HCT116 (cell line): ENCODE results near the gene LRRC14B. TPM values are rescaled to one million over a fixed set of nuclear protein-coding genes. Genes with fewer than 3 reads are reported as not detected.

Source experiments
- ATAC-seq: fragments of 200-7000 bp; cut with Tn5 transposase; 2 replicates; pipeline ENCODE4 v1.9.1; 2020; ENCODE audit warnings: mild to moderate bottlenecking, moderate library complexity
- BruUV-seq: library from RNA; stranded (reverse); fragments of 400-500 nt; replicated peaks from 2 replicates; lab custom pipeline; 2021; lab: Mats Ljungman, UMichigan
- CTCF ChIA-PET: fragments of 300-600 bp; sonication (Branson Sonifier 250); formaldehyde crosslinking; loops from one replicate; lab custom pipeline; 2021; ENCODE audit warnings: antibody characterized with exemption; lab: Charles Lee
- POLR2A ChIA-PET: fragments of 300-600, 350-600 bp; sonication (Branson Sonifier 250); formaldehyde crosslinking; loops from one replicate; lab custom pipeline; 2021; ENCODE audit warnings: antibody characterized with exemption; lab: Charles Lee
- RAD21 ChIA-PET, 2 experiments: fragments of 300-600 bp; sonication (Branson Sonifier 250); formaldehyde crosslinking; loops; one replicate each; lab custom pipeline; 2023; ENCODE audit warnings: low total read pairs in 2 of 2; ENCODE audit not compliant: uncharacterized antibody in 2 of 2, unreplicated experiment in 2 of 2, low non-redundant PET in 1 of 2; lab: Charles Lee
- DNase-seq: peaks from one replicate; pipeline ENCODE4 v3.0.0-alpha.2; 2010; ENCODE audit warnings: low read depth, low spot score
- H2AFZ ChIP-seq: fragments of 200-600 bp; shearing (Covaris generic), sonication (generic); 2 replicates; pipeline ENCODE4 v1.6.1; 2017; ENCODE audit warnings: low read depth, mixed run types, mixed read lengths, antibody characterized with exemption, low read length; ENCODE audit not compliant: poor library complexity, severe bottlenecking
- H3K27ac ChIP-seq: 2 replicates; pipeline ENCODE4 v1.5.1; 2012; ENCODE audit warnings: low read depth, low read length
- H3K27me3 ChIP-seq: fragments of 200-600 bp; sonication (generic); 2 replicates; pipeline ENCODE4 v1.6.1; 2016; ENCODE audit warnings: mixed run types, low read length, mixed read lengths; ENCODE audit not compliant: insufficient read depth
- H3K36me3 ChIP-seq, 2 experiments: fragments of 200-500 bp in 1 of 2; fragments of 200-600 bp in 1 of 2; sonication (Bioruptor generic) in 1 of 2; sonication (generic) in 1 of 2; 2 replicates each; pipeline versions ENCODE4 v1.5.1 to v1.6.1; 2014 to 2016; ENCODE audit warnings: low read length in 2 of 2, inconsistent platforms in 1 of 2, mixed read lengths in 1 of 2, mixed run types in 1 of 2; ENCODE audit not compliant: insufficient read depth in 2 of 2, control insufficient read depth in 1 of 2
- H3K4me1 ChIP-seq, 2 experiments: fragments of 200-600 bp in 1 of 2; sonication (generic) in 1 of 2; 2 replicates each; pipeline versions ENCODE4 v1.5.1 to v1.6.1; 2012 to 2017; ENCODE audit warnings: low read length in 2 of 2, inconsistent platforms in 1 of 2, mild to moderate bottlenecking in 1 of 2, mixed read lengths in 1 of 2, mixed run types in 1 of 2, moderate library complexity in 1 of 2; ENCODE audit not compliant: insufficient read depth in 2 of 2, control insufficient read depth in 1 of 2
- H3K4me2 ChIP-seq: fragments of 200-600 bp; sonication (generic); 2 replicates; pipeline ENCODE4 v1.6.1; 2017; ENCODE audit warnings: mixed run types, low read length, mixed read lengths
- H3K4me3 ChIP-seq, 2 experiments: fragments of 200-600 bp in 1 of 2; sonication (generic) in 1 of 2; replicated peaks in 1 of 2; 2 replicates each; pipeline ENCODE4 v1.5.1; 2011 to 2016; ENCODE audit warnings: low read length in 2 of 2, control low read depth in 1 of 2, low read depth in 1 of 2, mild to moderate bottlenecking in 1 of 2, mixed read lengths in 1 of 2, mixed run types in 1 of 2
- H3K79me2 ChIP-seq: fragments of 200-600 bp; sonication (generic); 2 replicates; pipeline ENCODE4 v1.6.1; 2017; ENCODE audit warnings: mild to moderate bottlenecking, mixed run types, low read length, moderate library complexity, mixed read lengths; ENCODE audit not compliant: insufficient read depth
- H3K9ac ChIP-seq: fragments of 200-600 bp; sonication (generic); 2 replicates; pipeline ENCODE4 v1.6.1; 2016; ENCODE audit warnings: low read length, mixed read lengths
- H3K9me2 ChIP-seq: fragments of 200-600 bp; sonication (generic), shearing (Covaris generic); 2 replicates; pipeline ENCODE4 v1.6.1; 2017; ENCODE audit warnings: mixed run types, mild to moderate bottlenecking, moderate library complexity; ENCODE audit not compliant: insufficient read depth
- H3K9me3 ChIP-seq, 2 experiments: fragments of 200-500 bp in 1 of 2; fragments of 200-600 bp in 1 of 2; sonication (Bioruptor generic) in 1 of 2; sonication (generic) in 1 of 2; 2 replicates each; pipeline ENCODE4 v1.6.1; 2014 to 2017; ENCODE audit warnings: low read length in 2 of 2, mixed read lengths in 2 of 2, inconsistent platforms in 1 of 2, low read depth in 1 of 2, mild to moderate bottlenecking in 1 of 2, mixed run types in 1 of 2, moderate library complexity in 1 of 2; ENCODE audit not compliant: control insufficient read depth in 1 of 2, insufficient read depth in 1 of 2
- H4K20me1 ChIP-seq: fragments of 200-600 bp; sonication (generic), shearing (Covaris generic); 2 replicates; pipeline ENCODE4 v1.6.1; 2017; ENCODE audit warnings: mixed run types, mild to moderate bottlenecking, moderate library complexity; ENCODE audit not compliant: insufficient read depth
- CBX3 ChIP-seq: IDR thresholded peaks from 2 replicates; pipeline ENCODE4 v1.6.1; 2012; ENCODE audit warnings: low read depth
- CEBPB ChIP-seq: IDR thresholded peaks from 2 replicates; pipeline ENCODE4 v1.6.1; 2012; ENCODE audit warnings: low read depth
- EGR1 ChIP-seq: IDR thresholded peaks from 2 replicates; pipeline ENCODE4 v1.6.1; 2012; ENCODE audit warnings: low read depth
- ELF1 ChIP-seq: IDR thresholded peaks from 2 replicates; pipeline ENCODE4 v1.6.1; 2012; ENCODE audit warnings: low read depth, borderline replicate concordance
- EZH2 ChIP-seq: fragments of 200-600 bp; sonication (generic); IDR thresholded peaks from 2 replicates; pipeline ENCODE4 v1.6.1; 2017; ENCODE audit warnings: antibody characterized with exemption, mixed run types
- FOSL1 ChIP-seq: IDR thresholded peaks from 2 replicates; pipeline ENCODE4 v1.6.1; 2012; ENCODE audit warnings: low read depth
- JUND ChIP-seq: IDR thresholded peaks from 2 replicates; pipeline ENCODE4 v1.6.1; 2012
- POLR2A ChIP-seq: IDR thresholded peaks from 2 replicates; pipeline ENCODE4 v1.7.0; 2011; ENCODE audit warnings: borderline replicate concordance; ENCODE audit not compliant: insufficient read depth, insufficient read length; ENCODE audit errors: extremely low read depth
- POLR2AphosphoS5 ChIP-seq: IDR thresholded peaks from 2 replicates; pipeline ENCODE4 v1.6.1; 2011; ENCODE audit warnings: mild to moderate bottlenecking, low read depth, low read length, moderate library complexity
- RAD21 ChIP-seq: IDR thresholded peaks from 2 replicates; pipeline ENCODE4 v1.6.1; 2012; ENCODE audit warnings: low read depth, mild to moderate bottlenecking
- SIN3A ChIP-seq: IDR thresholded peaks from 2 replicates; pipeline ENCODE4 v1.6.1; 2012; ENCODE audit warnings: low read depth
- SP1 ChIP-seq: IDR thresholded peaks from 2 replicates; pipeline ENCODE4 v1.6.1; 2012; ENCODE audit warnings: low read depth
- TCF7L2 ChIP-seq: IDR thresholded peaks from 2 replicates; pipeline ENCODE4 v1.7.0; 2011; ENCODE audit warnings: borderline replicate concordance, inconsistent platforms; ENCODE audit not compliant: insufficient read depth, insufficient read length; ENCODE audit errors: extremely low read depth
- YY1 ChIP-seq: IDR thresholded peaks from 2 replicates; pipeline ENCODE4 v1.6.1; 2011; ENCODE audit warnings: low read length, low read depth, moderate library complexity, mild to moderate bottlenecking; ENCODE audit not compliant: insufficient replicate concordance; ENCODE audit errors: extremely low read depth
- ZNF274 ChIP-seq: fragments of 200-500 bp; sonication (Bioruptor generic); IDR thresholded peaks from 2 replicates; pipeline ENCODE4 v1.6.1; 2014; ENCODE audit warnings: mild to moderate bottlenecking, low read depth, low read length, inconsistent platforms
- intact Hi-C: fragments of 100-400 bp; cut with micrococcal nuclease; formaldehyde crosslinking; loops from 2 replicates; pipeline ENCODE4 v1.10.0; 2022
- total RNA-seq: library from RNA; stranded (reverse); gene quantifications from one replicate; pipeline ENCODE4 v1.2.1, GENCODE V29; 2021; ENCODE audit not compliant: unreplicated experiment
- TF ChIP-seq, protein P1 (sequence below): IDR thresholded peaks from 2 replicates; pipeline ENCODE4 v1.6.1; 2012
- TF ChIP-seq, protein P2 (sequence below): IDR thresholded peaks from 2 replicates; pipeline ENCODE4 v1.6.1; 2012; ENCODE audit warnings: low read depth
- TF ChIP-seq, protein P3 (sequence below), 3 experiments: fragments of 200-600 bp in 1 of 3; sonication (generic) in 1 of 3; IDR thresholded peaks in 2 of 3; conservative IDR thresholded peaks in 1 of 3; 2 replicates each; pipeline ENCODE4 v1.5.1; 2012 to 2017; ENCODE audit warnings: low read depth in 2 of 3, low read length in 2 of 3, antibody characterized with exemption in 1 of 3, borderline replicate concordance in 1 of 3, control low read depth in 1 of 3, mild to moderate bottlenecking in 1 of 3, mixed read lengths in 1 of 3, mixed run types in 1 of 3, moderate library complexity in 1 of 3; ENCODE audit not compliant: insufficient read depth in 1 of 3
- TF ChIP-seq, protein P4 (sequence below): IDR thresholded peaks from 2 replicates; pipeline ENCODE4 v1.6.1; 2012
- TF ChIP-seq, protein P5 (sequence below): IDR thresholded peaks from 2 replicates; pipeline ENCODE4 v1.6.1; 2011; ENCODE audit warnings: mild to moderate bottlenecking, low read length, moderate library complexity; ENCODE audit not compliant: insufficient replicate concordance; ENCODE audit errors: extremely low read depth

Gene LRRC14B
- total RNA-seq, 1 experiment from 2014 or later, result not detected

DNA sequence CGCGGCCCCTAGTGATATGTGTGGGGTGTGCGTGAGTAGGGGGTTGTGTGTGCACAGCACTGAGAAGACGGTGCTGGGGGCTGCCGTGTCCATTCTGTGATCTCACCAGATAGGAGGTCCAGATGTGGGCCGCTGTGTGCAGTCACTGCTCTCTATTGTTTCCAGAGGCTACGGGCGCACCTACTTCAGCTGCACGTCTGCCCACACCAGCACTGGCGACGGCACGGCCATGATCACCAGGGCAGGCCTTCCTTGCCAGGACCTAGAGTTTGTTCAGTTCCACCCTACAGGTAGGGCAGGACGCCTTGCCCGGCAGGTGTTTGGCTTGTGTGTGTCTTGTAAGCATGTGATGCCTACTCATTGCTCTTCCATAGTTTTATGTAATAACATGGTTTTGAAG lies 39.4 kb downstream of the LRRC14B start:
- H3K9ac ChIP-seq, result no peak overlapping the region
- TF ChIP-seq, protein P1, sequence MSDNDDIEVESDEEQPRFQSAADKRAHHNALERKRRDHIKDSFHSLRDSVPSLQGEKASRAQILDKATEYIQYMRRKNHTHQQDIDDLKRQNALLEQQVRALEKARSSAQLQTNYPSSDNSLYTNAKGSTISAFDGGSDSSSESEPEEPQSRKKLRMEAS, result no peak
- TF ChIP-seq RAD21 (no peak), JUND (no peak), TCF7L2 (no peak), CBX3 (no peak), EGR1 (no peak), ELF1 (no peak), FOSL1 (no peak), ZNF274 (no peak), SP1 (no peak), SIN3A (no peak), CEBPB (no peak), POLR2AphosphoS5 (no peak), EZH2 (no peak), YY1 (no peak), POLR2A (no peak)
- TF ChIP-seq, protein P2, sequence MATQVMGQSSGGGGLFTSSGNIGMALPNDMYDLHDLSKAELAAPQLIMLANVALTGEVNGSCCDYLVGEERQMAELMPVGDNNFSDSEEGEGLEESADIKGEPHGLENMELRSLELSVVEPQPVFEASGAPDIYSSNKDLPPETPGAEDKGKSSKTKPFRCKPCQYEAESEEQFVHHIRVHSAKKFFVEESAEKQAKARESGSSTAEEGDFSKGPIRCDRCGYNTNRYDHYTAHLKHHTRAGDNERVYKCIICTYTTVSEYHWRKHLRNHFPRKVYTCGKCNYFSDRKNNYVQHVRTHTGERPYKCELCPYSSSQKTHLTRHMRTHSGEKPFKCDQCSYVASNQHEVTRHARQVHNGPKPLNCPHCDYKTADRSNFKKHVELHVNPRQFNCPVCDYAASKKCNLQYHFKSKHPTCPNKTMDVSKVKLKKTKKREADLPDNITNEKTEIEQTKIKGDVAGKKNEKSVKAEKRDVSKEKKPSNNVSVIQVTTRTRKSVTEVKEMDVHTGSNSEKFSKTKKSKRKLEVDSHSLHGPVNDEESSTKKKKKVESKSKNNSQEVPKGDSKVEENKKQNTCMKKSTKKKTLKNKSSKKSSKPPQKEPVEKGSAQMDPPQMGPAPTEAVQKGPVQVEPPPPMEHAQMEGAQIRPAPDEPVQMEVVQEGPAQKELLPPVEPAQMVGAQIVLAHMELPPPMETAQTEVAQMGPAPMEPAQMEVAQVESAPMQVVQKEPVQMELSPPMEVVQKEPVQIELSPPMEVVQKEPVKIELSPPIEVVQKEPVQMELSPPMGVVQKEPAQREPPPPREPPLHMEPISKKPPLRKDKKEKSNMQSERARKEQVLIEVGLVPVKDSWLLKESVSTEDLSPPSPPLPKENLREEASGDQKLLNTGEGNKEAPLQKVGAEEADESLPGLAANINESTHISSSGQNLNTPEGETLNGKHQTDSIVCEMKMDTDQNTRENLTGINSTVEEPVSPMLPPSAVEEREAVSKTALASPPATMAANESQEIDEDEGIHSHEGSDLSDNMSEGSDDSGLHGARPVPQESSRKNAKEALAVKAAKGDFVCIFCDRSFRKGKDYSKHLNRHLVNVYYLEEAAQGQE, result no peak
- TF ChIP-seq, protein P3, sequence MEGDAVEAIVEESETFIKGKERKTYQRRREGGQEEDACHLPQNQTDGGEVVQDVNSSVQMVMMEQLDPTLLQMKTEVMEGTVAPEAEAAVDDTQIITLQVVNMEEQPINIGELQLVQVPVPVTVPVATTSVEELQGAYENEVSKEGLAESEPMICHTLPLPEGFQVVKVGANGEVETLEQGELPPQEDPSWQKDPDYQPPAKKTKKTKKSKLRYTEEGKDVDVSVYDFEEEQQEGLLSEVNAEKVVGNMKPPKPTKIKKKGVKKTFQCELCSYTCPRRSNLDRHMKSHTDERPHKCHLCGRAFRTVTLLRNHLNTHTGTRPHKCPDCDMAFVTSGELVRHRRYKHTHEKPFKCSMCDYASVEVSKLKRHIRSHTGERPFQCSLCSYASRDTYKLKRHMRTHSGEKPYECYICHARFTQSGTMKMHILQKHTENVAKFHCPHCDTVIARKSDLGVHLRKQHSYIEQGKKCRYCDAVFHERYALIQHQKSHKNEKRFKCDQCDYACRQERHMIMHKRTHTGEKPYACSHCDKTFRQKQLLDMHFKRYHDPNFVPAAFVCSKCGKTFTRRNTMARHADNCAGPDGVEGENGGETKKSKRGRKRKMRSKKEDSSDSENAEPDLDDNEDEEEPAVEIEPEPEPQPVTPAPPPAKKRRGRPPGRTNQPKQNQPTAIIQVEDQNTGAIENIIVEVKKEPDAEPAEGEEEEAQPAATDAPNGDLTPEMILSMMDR (IDR thresholded peaks at IDR 0.05 in 2 of 3, conservative IDR thresholded peaks at IDR 0.05 in 1 of 3; ENCODE audit: borderline replicate concordance in 1 of 3, insufficient read depth in 1 of 3, low read depth in 2 of 3, low read length in 2 of 3), result no peak
- TF ChIP-seq, protein P4, sequence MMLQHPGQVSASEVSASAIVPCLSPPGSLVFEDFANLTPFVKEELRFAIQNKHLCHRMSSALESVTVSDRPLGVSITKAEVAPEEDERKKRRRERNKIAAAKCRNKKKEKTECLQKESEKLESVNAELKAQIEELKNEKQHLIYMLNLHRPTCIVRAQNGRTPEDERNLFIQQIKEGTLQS, result no peak
- TF ChIP-seq, protein P5, sequence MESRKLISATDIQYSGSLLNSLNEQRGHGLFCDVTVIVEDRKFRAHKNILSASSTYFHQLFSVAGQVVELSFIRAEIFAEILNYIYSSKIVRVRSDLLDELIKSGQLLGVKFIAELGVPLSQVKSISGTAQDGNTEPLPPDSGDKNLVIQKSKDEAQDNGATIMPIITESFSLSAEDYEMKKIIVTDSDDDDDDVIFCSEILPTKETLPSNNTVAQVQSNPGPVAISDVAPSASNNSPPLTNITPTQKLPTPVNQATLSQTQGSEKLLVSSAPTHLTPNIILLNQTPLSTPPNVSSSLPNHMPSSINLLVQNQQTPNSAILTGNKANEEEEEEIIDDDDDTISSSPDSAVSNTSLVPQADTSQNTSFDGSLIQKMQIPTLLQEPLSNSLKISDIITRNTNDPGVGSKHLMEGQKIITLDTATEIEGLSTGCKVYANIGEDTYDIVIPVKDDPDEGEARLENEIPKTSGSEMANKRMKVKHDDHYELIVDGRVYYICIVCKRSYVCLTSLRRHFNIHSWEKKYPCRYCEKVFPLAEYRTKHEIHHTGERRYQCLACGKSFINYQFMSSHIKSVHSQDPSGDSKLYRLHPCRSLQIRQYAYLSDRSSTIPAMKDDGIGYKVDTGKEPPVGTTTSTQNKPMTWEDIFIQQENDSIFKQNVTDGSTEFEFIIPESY, result no peak
- no peaks in the 10 kb centered on the region for H4K20me1 ChIP-seq
- H3K27me3 ChIP-seq, result no peaks in the 10 kb centered on the region
- BruUV-seq, result no TSS peak
- H2AFZ ChIP-seq, result no peak overlapping the region
- no peak overlapping the region for H3K4me3 ChIP-seq
- intact Hi-C loops, result no loop called here
- H3K36me3 ChIP-seq, result peaks cover 31 to 32% of the 10 kb centered on the region in 2 experiments
- CTCF ChIA-PET, result no interaction called here
- DNase-seq, result no peak
- POLR2A ChIA-PET, result no interaction called here
- no peaks in the 10 kb centered on the region for H3K9me2 ChIP-seq
- RAD21 ChIA-PET, result no interaction called here
- no peak overlapping the region for H3K4me2 ChIP-seq
- H3K4me1 ChIP-seq, result no peaks in the 10 kb centered on the region
- no peak overlapping the region for H3K27ac ChIP-seq
- 0 out of 2 replicates have a peak, but pooled peaks cover 4% of the 10 kb centered on the region for H3K79me2 ChIP-seq
- no peak for ATAC-seq
- H3K9me3 ChIP-seq, result no peaks in the 10 kb centered on the region
